BLaER1 treated with 17β-estradiol and CSF1 and Interleukin-3, amounts not matched to agents 10 nM and 100 nM (cell line): ENCODE measurements around the gene WASL.
"Not testable (repeated sequence)": the region's sequence is repeated elsewhere in the genome, so short reads cannot be mapped to it uniquely, and the experiment has no call there.

Experiments
- H3K27ac ChIP-seq, 11 experiments: shearing (Covaris generic); formaldehyde crosslinking; 2 replicates each; pipeline ENCODE4 v1.8.1; 2022
- H3K27me3 ChIP-seq, 11 experiments: shearing (Covaris generic); formaldehyde crosslinking; 2 replicates each; pipeline ENCODE4 v1.8.1; 2022
- H3K36me3 ChIP-seq, 11 experiments: shearing (Covaris generic); formaldehyde crosslinking; 2 replicates each; pipeline ENCODE4 v1.8.1; 2022
- H3K4me1 ChIP-seq, 10 experiments: shearing (Covaris generic); formaldehyde crosslinking; 2 replicates each; pipeline ENCODE4 v1.8.1; 2022
- H3K4me2 ChIP-seq, 11 experiments: shearing (Covaris generic); formaldehyde crosslinking; 2 replicates each; pipeline ENCODE4 v1.8.1; 2022
- H3K4me3 ChIP-seq, 10 experiments: shearing (Covaris generic); formaldehyde crosslinking; 2 replicates each; pipeline ENCODE4 v1.8.1; 2022
- H3K9ac ChIP-seq, 11 experiments: shearing (Covaris generic); formaldehyde crosslinking; 2 replicates each; pipeline ENCODE4 v1.8.1; 2022
- H3K9me3 ChIP-seq, 11 experiments: shearing (Covaris generic); formaldehyde crosslinking; replicated peaks in 1 of 11; 2 replicates each; pipeline ENCODE4 v1.8.1; 2022
- H4K20me1 ChIP-seq, 11 experiments: shearing (Covaris generic); formaldehyde crosslinking; 2 replicates each; pipeline ENCODE4 v1.8.1; 2022
- Cebpa-rat ChIP-seq, 11 experiments: shearing (Covaris generic); IDR thresholded peaks; 2 replicates each; pipeline ENCODE4 v1.8.1; 2022

WASL gene

GRCh38 chr7:123746055-123746454, 2.7 kb downstream of the WASL start:
- H3K9ac ChIP-seq, result peak overlapping the region in 3 of 11 experiments; percentile 9 to 98 (median 91); a peak in 3 of 22 replicates
- H3K27me3 ChIP-seq, result no peaks in the 10 kb centered on the region
- H3K9me3 ChIP-seq, result 0 out of 22 replicates have a peak, but pooled peaks cover 0 to under 1% (median 0%) of the 10 kb centered on the region in 11 experiments
- H3K36me3 ChIP-seq, result peaks cover 0 to 23% (median under 1%) of the 10 kb centered on the region in 11 experiments; a peak in 7 of 22 replicates
- H3K4me3 ChIP-seq, result peak overlapping the region in 9 of 10 experiments; percentile 7 to 98 (median 92); a peak in 9 of 20 replicates
- no peak overlapping the region for H3K27ac ChIP-seq
- peaks cover 18 to 64% (median 36%) of the 10 kb centered on the region in 10 experiments for H3K4me1 ChIP-seq
- TF ChIP-seq Cebpa-rat (IDR thresholded peaks at IDR 0.05), result no peak
- peak overlapping the region; percentile 88 to 97 (median 92) for H3K4me2 ChIP-seq
- peaks cover 30 to 73% (median 65%) of the 10 kb centered on the region in 11 experiments; a peak in 21 of 22 replicates for H4K20me1 ChIP-seq

- Histone ChIP-seq H3K27ac (no peak overlapping the region), H3K36me3 (peaks cover 3 to 29% (median 6%) of the 10 kb centered on the region in 11 experiments; a peak in 12 of 22 replicates), H4K20me1 (peaks cover 36 to 79% (median 71%) of the 10 kb centered on the region in 11 experiments; a peak in 21 of 22 replicates), H3K4me2 (peak overlapping the region; percentile 88 to 97 (median 92)), H3K27me3 (no peaks in the 10 kb centered on the region), H3K9me3 (peaks cover 0 to 7% (median 0%) of the 10 kb centered on the region in 11 experiments; a peak in 2 of 22 replicates), H3K4me1 (peaks cover 18 to 58% (median 35%) of the 10 kb centered on the region in 10 experiments), H3K9ac (peak overlapping the region in 1 of 11 experiments; percentile 23; a peak in 2 of 22 replicates), H3K4me3 (peak overlapping the region in 2 of 10 experiments; percentile 7 to 81; a peak in 2 of 20 replicates)
- TF ChIP-seq Cebpa-rat (IDR thresholded peaks at IDR 0.05), result no peak
These were observed 3.4 kb downstream of the WASL start for GRCh38 chr7:123745437-123745836.

GRCh38 chr7:123744416-123744815, 4.4 kb downstream of the WASL start:
- Histone ChIP-seq H3K4me3 (no peak overlapping the region), H3K9ac (no peak overlapping the region), H3K27me3 (no peaks in the 10 kb centered on the region), H3K36me3 (peaks cover 3 to 30% (median 7%) of the 10 kb centered on the region in 11 experiments; a peak in 12 of 22 replicates), H4K20me1 (peaks cover 37 to 85% (median 74%) of the 10 kb centered on the region in 11 experiments; a peak in 21 of 22 replicates), H3K4me1 (peaks cover 18 to 51% (median 27%) of the 10 kb centered on the region in 10 experiments), H3K9me3 (peaks cover 0 to 8% (median 2%) of the 10 kb centered on the region in 11 experiments; a peak in 6 of 22 replicates), H3K4me2 (peak overlapping the region in 2 of 11 experiments; percentile 90 to 94; a peak in 4 of 22 replicates), H3K27ac (no peak overlapping the region)
- TF ChIP-seq Cebpa-rat (IDR thresholded peaks at IDR 0.05), result no peak

GRCh38 chr7:123741940-123742339, 6.9 kb downstream of the WASL start:
- no peak overlapping the region for H3K4me3 ChIP-seq

GRCh38 chr7:123738808-123739207, 10.0 kb downstream of the WASL start:
- TF ChIP-seq Cebpa-rat (IDR thresholded peaks at IDR 0.05), result no peak
- no peak overlapping the region for H3K4me3 ChIP-seq
- peaks cover 10 to 60% (median 52%) of the 10 kb centered on the region in 11 experiments for H3K9me3 ChIP-seq
- H3K9ac ChIP-seq, result no peak overlapping the region
- H3K27ac ChIP-seq, result no peak overlapping the region
- peaks cover 0 to 18% (median 0%) of the 10 kb centered on the region in 10 experiments; a peak in 6 of 20 replicates for H3K4me1 ChIP-seq
- no peaks in the 10 kb centered on the region for H3K27me3 ChIP-seq
- H4K20me1 ChIP-seq, result peaks cover 17 to 100% (median 56%) of the 10 kb centered on the region in 11 experiments; a peak in 18 of 22 replicates
- H3K4me2 ChIP-seq, result no peak overlapping the region
- peaks cover 6 to 43% (median 25%) of the 10 kb centered on the region in 11 experiments; a peak in 19 of 22 replicates for H3K36me3 ChIP-seq

More at GRCh38 chr7:123741940-123742339, 6.9 kb downstream of the WASL start:
- Histone ChIP-seq H3K9ac (no peak overlapping the region), H3K4me1 (peaks cover 15 to 49% (median 23%) of the 10 kb centered on the region in 10 experiments), H4K20me1 (peaks cover 34 to 100% (median 74%) of the 10 kb centered on the region in 11 experiments; a peak in 21 of 22 replicates), H3K27me3 (no peaks in the 10 kb centered on the region), H3K4me2 (no peak overlapping the region), H3K36me3 (peaks cover 6 to 42% (median 13%) of the 10 kb centered on the region in 11 experiments; a peak in 13 of 22 replicates), H3K27ac (no peak overlapping the region), H3K9me3 (peaks cover 0 to 29% (median 21%) of the 10 kb centered on the region in 11 experiments; a peak in 18 of 22 replicates)
- no peak for TF ChIP-seq Cebpa-rat (IDR thresholded peaks at IDR 0.05)

GRCh38 chr7:123738356-123738755, 10.4 kb downstream of the WASL start:
- Histone ChIP-seq H3K9ac (no peak overlapping the region), H3K4me2 (no peak overlapping the region), H4K20me1 (peaks cover 17 to 100% (median 52%) of the 10 kb centered on the region in 11 experiments; a peak in 17 of 22 replicates), H3K27me3 (no peaks in the 10 kb centered on the region), H3K4me1 (peaks cover 0 to 13% (median 0%) of the 10 kb centered on the region in 10 experiments; a peak in 4 of 20 replicates), H3K27ac (no peak overlapping the region), H3K36me3 (peaks cover 6 to 47% (median 29%) of the 10 kb centered on the region in 11 experiments; a peak in 19 of 22 replicates), H3K9me3 (peaks cover 14 to 64% (median 57%) of the 10 kb centered on the region in 11 experiments), H3K4me3 (no peak overlapping the region)
- no peak for TF ChIP-seq Cebpa-rat (IDR thresholded peaks at IDR 0.05)

GRCh38 chr7:123737168-123737674, 11.6 kb downstream of the WASL start:
- not testable (repeated sequence) for H3K9ac ChIP-seq, H3K27ac ChIP-seq, H3K4me2 ChIP-seq, H3K4me1 ChIP-seq, H3K4me3 ChIP-seq, H3K27me3 ChIP-seq
- peaks cover 26 to 75% (median 68%) of the 10 kb centered on the region in 11 experiments for H3K9me3 ChIP-seq
- H4K20me1 ChIP-seq, result peaks cover 8 to 100% (median 45%) of the 10 kb centered on the region in 11 experiments; a peak in 15 of 22 replicates
- H3K36me3 ChIP-seq, result peaks cover 13 to 58% (median 34%) of the 10 kb centered on the region in 11 experiments; a peak in 19 of 22 replicates

GRCh38 chr7:123735539-123735938, 13.3 kb downstream of the WASL start:
- Histone ChIP-seq H3K4me3 (no peak overlapping the region), H4K20me1 (peaks cover 2 to 100% (median 42%) of the 10 kb centered on the region in 11 experiments; a peak in 15 of 22 replicates), H3K36me3 (peaks cover 8 to 50% (median 35%) of the 10 kb centered on the region in 11 experiments; a peak in 18 of 22 replicates), H3K27ac (no peak overlapping the region), H3K4me1 (no peaks in the 10 kb centered on the region), H3K27me3 (no peaks in the 10 kb centered on the region), H3K4me2 (no peak overlapping the region), H3K9ac (no peak overlapping the region), H3K9me3 (peaks cover 28 to 84% (median 74%) of the 10 kb centered on the region in 11 experiments)
- TF ChIP-seq Cebpa-rat (IDR thresholded peaks at IDR 0.05), result no peak

GRCh38 chr7:123734498-123734897, 14.3 kb downstream of the WASL start:
- Histone ChIP-seq H4K20me1 (peaks cover 0 to 100% (median 45%) of the 10 kb centered on the region in 11 experiments; a peak in 12 of 22 replicates), H3K27ac (no peak overlapping the region), H3K9me3 (peaks cover 28 to 86% (median 72%) of the 10 kb centered on the region in 11 experiments), H3K4me1 (no peaks in the 10 kb centered on the region), H3K36me3 (peaks cover 6 to 48% (median 36%) of the 10 kb centered on the region in 11 experiments; a peak in 18 of 22 replicates), H3K27me3 (no peaks in the 10 kb centered on the region), H3K4me3 (no peak overlapping the region), H3K9ac (no peak overlapping the region), H3K4me2 (no peak overlapping the region)
- no peak for TF ChIP-seq Cebpa-rat (IDR thresholded peaks at IDR 0.05)
